Choroid plexus epithelial cell (primary cell): ENCODE data around the gene PHF2.

Source experiments
- DNase-seq: peaks from one replicate; pipeline ENCODE4 v3.0.0-alpha.2; 2010; ENCODE audit warnings: low read depth
- H3K4me3 ChIP-seq: 2 replicates; pipeline ENCODE4 v1.5.1; 2011; ENCODE audit warnings: low read depth, mild to moderate bottlenecking, control low read depth, low read length, moderate library complexity
- TF ChIP-seq, protein P1 (sequence below): conservative IDR thresholded peaks from 2 replicates; pipeline ENCODE4 v1.5.1; 2011; ENCODE audit warnings: low read depth, mild to moderate bottlenecking, control low read depth, inconsistent platforms, low read length, moderate library complexity

PHF2 gene

DNA sequence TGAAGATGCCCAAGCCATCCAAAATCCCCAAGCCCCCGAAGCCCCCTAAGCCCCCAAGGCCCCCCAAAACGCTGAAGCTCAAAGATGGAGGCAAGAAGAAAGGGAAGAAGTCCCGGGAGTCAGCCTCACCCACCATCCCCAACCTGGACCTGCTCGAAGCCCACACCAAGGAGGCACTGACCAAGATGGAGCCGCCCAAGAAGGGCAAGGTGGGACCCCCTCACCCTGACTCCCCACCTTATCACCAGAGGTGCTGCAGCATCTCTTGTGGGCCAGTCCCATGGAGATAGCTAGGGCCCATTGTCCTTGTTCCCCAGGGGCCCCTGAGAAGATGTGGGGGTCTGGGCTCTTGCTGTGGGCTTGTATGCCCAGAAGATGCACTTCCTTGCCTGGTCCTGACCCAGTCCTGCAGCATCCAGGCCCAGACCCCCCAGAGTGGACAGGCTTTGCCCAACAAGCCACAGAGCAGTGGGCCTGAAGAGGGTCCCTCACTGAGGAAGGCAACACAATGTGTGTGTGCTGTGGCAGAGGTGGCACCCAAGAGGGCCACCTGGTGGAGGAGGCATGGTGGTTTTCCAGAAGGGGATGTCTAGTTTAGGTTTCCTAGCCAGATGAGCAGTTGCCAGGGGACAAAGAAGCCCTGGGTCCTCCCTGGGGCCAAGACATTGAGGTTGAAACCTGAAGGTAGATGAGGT lies 84.1 kb downstream of the PHF2 start:
- no peak overlapping the region for H3K4me3 ChIP-seq
- TF ChIP-seq, protein P1, sequence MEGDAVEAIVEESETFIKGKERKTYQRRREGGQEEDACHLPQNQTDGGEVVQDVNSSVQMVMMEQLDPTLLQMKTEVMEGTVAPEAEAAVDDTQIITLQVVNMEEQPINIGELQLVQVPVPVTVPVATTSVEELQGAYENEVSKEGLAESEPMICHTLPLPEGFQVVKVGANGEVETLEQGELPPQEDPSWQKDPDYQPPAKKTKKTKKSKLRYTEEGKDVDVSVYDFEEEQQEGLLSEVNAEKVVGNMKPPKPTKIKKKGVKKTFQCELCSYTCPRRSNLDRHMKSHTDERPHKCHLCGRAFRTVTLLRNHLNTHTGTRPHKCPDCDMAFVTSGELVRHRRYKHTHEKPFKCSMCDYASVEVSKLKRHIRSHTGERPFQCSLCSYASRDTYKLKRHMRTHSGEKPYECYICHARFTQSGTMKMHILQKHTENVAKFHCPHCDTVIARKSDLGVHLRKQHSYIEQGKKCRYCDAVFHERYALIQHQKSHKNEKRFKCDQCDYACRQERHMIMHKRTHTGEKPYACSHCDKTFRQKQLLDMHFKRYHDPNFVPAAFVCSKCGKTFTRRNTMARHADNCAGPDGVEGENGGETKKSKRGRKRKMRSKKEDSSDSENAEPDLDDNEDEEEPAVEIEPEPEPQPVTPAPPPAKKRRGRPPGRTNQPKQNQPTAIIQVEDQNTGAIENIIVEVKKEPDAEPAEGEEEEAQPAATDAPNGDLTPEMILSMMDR = no peak
- DNase-seq = no peak

GRCh38 chr9:93661591-93661990 lies 85.2 kb downstream of the PHF2 start:
- TF ChIP-seq, protein P1 = no peak
- DNase-seq = no peak
- no peak overlapping the region for H3K4me3 ChIP-seq

GRCh38 chr9:93662016-93662638 lies 85.7 kb downstream of the PHF2 start:
- TF ChIP-seq, protein P1 = no peak
- no peak overlapping the region for H3K4me3 ChIP-seq
- DNase-seq = no peak

DNA sequence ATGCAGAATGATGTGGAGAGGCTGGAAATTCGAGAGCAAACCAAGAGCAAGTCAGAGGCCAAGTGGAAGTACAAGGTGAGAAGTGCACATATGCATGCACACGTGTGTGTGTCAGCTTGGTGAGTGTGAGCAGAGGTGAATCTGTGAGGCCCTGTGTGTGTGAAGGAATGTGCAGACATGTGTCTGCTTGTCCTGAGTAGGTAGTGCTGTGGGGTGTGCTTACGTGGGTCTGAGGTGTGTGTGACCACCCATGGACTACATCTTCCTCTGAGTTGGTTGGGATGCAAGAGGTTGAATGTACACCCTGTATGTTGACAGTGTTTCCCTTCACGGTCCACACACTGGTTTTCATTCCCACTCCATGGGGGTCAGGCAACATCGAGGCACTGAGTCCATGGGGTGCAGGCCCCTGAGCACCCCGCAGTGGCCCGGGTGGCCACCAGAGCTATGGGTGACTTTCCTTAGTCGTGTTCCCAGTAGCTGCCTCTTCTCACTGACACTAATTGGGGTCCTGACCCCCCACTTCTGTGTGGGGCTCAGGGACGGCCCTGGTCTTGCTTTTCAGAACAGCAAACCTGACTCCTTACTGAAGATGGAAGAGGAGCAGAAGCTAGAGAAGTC lies 86.7 kb downstream of the PHF2 start:
- TF ChIP-seq, protein P1 = no peak
- no peak overlapping the region for H3K4me3 ChIP-seq
- DNase-seq = no peak

DNA sequence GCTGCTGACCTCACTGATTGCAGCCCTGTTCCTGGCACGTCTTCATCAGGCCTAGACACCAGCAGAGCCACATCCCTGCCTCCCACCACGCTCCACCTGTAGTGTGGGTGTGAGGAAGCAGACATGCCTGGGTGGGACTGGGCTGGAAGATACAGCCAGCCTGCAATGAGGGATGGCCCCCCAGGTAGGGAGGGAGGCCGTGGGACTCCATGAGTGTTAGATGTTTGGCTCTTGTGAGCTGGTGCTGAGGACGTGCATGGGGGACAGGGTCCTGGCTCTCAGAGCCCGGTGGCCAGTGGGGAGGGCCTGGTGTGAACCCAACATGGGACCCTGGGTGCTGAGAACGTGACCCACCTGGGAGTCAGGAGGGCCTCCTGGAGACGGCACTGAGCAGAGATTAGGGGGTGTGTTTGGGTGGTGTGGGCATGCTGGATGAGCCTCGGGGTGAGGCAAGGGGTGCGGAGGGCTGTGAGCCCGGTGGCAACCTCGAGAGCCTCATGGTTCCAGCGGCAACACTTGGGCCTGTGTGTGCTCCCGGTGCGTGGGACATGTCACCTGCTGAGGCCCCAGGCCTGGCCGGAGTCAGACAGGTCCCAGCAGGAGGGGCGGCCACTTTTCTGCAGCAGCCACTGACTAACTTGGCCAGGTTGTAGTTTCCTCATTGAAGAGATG lies 87.6 kb downstream of the PHF2 start:
- no peak for DNase-seq
- H3K4me3 ChIP-seq = no peak overlapping the region
- TF ChIP-seq, protein P1 = no peak

GRCh38 chr9:93664549-93665120 lies 88.3 kb downstream of the PHF2 start:
- no peak overlapping the region for H3K4me3 ChIP-seq
- TF ChIP-seq, protein P1 = no peak
- no peak for DNase-seq
